ENCODE measurements around the gene CCR8.

Gene CCR8

DNA sequence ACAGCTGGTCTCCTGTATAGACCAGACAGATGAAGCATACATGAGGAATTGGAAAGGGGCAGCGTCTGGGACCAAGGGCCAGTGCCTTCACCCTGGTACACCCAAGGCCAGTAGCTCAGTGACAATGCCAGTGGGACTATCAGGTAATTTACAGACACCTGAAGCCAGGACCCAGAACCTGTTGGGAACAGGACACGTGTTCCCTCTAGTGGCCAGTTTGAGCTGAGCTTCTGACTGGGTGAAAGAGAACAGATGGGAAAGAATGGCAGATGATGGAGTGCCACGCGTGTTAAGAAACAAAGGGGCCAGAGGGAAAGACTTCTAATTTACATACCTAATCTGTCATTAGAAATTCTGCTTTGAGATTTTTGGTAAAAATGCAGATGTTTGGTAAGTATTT, 48.6 kb downstream of the CCR8 start:
- Mint-ChIP-seq H3K36me3 (ENCODE audit: low read depth) (no peaks in the 10 kb centered on the region), H3K9me3 (peaks cover 6% of the 10 kb centered on the region), H3K27me3 (ENCODE audit: low read depth) (no peaks in the 10 kb centered on the region)

DNA sequence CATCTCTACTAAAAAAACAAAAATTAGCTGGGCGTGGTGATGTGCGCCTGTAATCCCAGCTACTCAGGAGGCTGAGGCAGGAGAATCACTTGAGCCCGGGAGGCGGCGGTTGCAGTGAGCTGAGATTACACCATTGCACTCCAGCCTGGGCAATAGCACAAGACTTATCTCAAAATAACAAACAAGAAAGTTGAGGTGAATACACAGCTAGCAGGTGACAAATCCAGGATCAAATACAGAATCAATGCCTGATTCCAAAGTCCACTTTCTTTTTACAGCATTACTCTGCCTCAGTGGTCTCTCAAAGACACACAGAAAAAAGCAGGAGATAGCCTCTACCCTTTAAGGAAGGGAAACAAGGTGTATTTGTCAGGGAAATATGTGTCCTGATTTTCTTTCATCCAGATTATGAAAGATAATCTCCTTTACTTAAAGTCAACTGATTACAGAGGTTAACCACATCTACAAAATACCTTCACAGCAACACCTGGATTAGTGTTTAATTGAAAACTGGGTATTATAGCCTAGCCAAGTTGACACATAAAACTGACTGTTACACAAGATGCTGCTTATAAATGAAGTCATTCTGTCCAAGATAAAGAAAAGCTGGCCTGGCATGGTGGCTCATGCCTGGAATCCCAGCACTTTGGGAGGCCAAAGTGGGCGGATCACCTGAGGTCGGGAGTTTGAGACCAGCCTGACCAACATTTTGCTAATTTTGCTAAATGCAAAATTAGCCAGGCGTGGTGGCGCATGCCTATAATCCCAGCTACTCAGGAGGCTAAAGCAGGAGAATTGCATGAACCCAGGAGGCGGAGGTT, 49.7 kb downstream of the CCR8 start:
- Mint-ChIP-seq H3K4me3 (no peak overlapping the region), H3K27me3 (ENCODE audit: low read depth) (no peaks in the 10 kb centered on the region), H3K36me3 (ENCODE audit: low read depth) (no peaks in the 10 kb centered on the region), H3K4me1 (peaks cover under 1% of the 10 kb centered on the region), H3K27ac (no peak overlapping the region), H3K9me3 (no peaks in the 10 kb centered on the region)
- TF ChIP-seq, protein P1, sequence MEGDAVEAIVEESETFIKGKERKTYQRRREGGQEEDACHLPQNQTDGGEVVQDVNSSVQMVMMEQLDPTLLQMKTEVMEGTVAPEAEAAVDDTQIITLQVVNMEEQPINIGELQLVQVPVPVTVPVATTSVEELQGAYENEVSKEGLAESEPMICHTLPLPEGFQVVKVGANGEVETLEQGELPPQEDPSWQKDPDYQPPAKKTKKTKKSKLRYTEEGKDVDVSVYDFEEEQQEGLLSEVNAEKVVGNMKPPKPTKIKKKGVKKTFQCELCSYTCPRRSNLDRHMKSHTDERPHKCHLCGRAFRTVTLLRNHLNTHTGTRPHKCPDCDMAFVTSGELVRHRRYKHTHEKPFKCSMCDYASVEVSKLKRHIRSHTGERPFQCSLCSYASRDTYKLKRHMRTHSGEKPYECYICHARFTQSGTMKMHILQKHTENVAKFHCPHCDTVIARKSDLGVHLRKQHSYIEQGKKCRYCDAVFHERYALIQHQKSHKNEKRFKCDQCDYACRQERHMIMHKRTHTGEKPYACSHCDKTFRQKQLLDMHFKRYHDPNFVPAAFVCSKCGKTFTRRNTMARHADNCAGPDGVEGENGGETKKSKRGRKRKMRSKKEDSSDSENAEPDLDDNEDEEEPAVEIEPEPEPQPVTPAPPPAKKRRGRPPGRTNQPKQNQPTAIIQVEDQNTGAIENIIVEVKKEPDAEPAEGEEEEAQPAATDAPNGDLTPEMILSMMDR (IDR thresholded peaks at IDR 0.05; ENCODE audit: unreplicated experiment in 3 of 3), result no peak

More for the DNA sequence above, 48.6 kb downstream of the CCR8 start:
- Mint-ChIP-seq H3K4me1 (no peaks in the 10 kb centered on the region), H3K27ac (no peak overlapping the region), H3K4me3 (peak overlapping the region in 1 of 3 experiments; percentile 10)
- TF ChIP-seq, protein P1 (IDR thresholded peaks at IDR 0.05; ENCODE audit: unreplicated experiment in 3 of 3), result peak; percentile 54 to 61 (median 55)

DNA sequence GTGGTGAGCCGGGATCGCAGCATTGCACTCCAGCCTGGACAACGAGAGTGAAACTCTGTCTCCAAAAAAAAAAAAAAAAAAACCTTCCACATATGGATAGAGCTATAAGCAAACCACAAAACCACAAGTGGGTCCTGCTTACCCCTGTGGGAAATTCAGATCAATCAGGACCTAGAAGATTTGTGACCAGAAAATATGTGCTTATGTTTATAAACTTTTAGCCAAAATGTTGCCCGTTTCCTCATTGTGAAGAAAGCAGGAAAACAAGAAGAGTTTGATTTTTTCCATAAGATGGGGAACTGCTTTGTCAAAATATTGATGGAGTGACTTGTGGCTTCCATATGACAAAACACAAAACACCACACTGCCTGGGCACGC, 50.3 kb downstream of the CCR8 start:
- TF ChIP-seq, protein P1 (IDR thresholded peaks at IDR 0.05; ENCODE audit: unreplicated experiment in 3 of 3), result no peak
- no peak overlapping the region for H3K4me3 Mint-ChIP-seq
- no peaks in the 10 kb centered on the region for H3K27me3 Mint-ChIP-seq (ENCODE audit: low read depth)
- no peak overlapping the region for H3K27ac Mint-ChIP-seq
- peaks cover 4% of the 10 kb centered on the region for H3K4me1 Mint-ChIP-seq
- no peaks in the 10 kb centered on the region for H3K36me3 Mint-ChIP-seq (ENCODE audit: low read depth)
- H3K9me3 Mint-ChIP-seq, result no peaks in the 10 kb centered on the region

DNA sequence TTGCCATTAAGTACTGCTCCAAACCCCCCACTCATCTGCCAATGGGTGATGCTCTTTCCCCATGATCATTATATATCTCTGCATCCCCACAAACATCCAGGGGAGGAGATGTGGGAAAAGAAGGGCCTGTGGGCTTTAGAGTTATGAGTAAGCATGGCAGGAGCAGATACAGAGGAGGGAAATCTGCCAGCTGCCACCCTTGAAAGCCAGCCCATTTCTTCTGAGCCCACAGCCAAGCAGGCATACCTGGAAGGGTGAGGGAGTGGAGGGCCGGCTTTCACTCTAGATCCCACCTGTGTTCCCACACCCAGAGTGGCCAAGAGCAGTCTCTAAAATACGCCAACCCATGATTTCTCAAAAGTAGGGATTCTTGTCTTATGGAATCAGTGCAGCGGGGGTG, 51.9 kb downstream of the CCR8 start:
- peak overlapping the region; percentile 39 to 77 (median 75) for H3K4me3 Mint-ChIP-seq
- no peaks in the 10 kb centered on the region for H3K9me3 Mint-ChIP-seq
- H3K4me1 Mint-ChIP-seq, result peaks cover 14% of the 10 kb centered on the region
- no peaks in the 10 kb centered on the region for H3K27me3 Mint-ChIP-seq (ENCODE audit: low read depth)
- H3K27ac Mint-ChIP-seq, result peak overlapping the region in 1 of 3 experiments; percentile 43
- no peaks in the 10 kb centered on the region for H3K36me3 Mint-ChIP-seq (ENCODE audit: low read depth)
- TF ChIP-seq, protein P1 (IDR thresholded peaks at IDR 0.05; ENCODE audit: unreplicated experiment in 3 of 3), result no peak

All from nephron (organoid).